Measurements from ENCODE around the gene GPC5.
"Not testable (repeated sequence)": the region's sequence is repeated elsewhere in the genome, so short reads cannot be mapped to it uniquely, and the experiment has no call there.

DNA sequence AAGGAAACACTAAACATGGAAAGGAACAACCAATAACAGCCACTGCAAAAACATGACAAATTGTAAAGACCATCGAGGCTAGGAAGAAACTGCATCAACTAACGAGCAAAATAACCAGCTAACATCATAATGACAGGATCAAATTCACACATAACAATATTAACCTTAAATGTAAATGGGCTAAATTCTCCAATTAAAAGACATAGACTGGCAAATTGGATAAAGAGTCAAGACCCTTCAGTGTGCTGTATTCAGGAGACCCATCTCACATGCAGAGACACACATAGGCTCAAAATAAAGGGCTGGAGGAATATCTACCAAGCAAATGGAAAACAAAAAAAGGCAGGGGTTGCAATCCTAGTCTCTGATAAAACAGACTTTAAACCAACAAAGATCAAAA is 1120.2 kb downstream of the GPC5 start:
- TF ChIP-seq, protein P1, sequence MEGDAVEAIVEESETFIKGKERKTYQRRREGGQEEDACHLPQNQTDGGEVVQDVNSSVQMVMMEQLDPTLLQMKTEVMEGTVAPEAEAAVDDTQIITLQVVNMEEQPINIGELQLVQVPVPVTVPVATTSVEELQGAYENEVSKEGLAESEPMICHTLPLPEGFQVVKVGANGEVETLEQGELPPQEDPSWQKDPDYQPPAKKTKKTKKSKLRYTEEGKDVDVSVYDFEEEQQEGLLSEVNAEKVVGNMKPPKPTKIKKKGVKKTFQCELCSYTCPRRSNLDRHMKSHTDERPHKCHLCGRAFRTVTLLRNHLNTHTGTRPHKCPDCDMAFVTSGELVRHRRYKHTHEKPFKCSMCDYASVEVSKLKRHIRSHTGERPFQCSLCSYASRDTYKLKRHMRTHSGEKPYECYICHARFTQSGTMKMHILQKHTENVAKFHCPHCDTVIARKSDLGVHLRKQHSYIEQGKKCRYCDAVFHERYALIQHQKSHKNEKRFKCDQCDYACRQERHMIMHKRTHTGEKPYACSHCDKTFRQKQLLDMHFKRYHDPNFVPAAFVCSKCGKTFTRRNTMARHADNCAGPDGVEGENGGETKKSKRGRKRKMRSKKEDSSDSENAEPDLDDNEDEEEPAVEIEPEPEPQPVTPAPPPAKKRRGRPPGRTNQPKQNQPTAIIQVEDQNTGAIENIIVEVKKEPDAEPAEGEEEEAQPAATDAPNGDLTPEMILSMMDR (IDR thresholded peaks at IDR 0.05 in 4 of 5, conservative IDR thresholded peaks at IDR 0.05 in 1 of 5): not testable (repeated sequence)
- not testable (repeated sequence) for TF ChIP-seq POLR2A (IDR thresholded peaks at IDR 0.05)

All from gastrocnemius medialis (tissue), 4 donors.